ENCODE data around the gene CCDC74B. TPM values are rescaled to one million over a fixed set of nuclear protein-coding genes. Genes with fewer than 3 reads are reported as not detected.
"Not testable (repeated sequence)": the region's sequence is repeated elsewhere in the genome, so short reads cannot be mapped to it uniquely, and the experiment has no call there.

The CCDC74B gene
- polyA plus RNA-seq, 3 donors: not detected

DNA sequence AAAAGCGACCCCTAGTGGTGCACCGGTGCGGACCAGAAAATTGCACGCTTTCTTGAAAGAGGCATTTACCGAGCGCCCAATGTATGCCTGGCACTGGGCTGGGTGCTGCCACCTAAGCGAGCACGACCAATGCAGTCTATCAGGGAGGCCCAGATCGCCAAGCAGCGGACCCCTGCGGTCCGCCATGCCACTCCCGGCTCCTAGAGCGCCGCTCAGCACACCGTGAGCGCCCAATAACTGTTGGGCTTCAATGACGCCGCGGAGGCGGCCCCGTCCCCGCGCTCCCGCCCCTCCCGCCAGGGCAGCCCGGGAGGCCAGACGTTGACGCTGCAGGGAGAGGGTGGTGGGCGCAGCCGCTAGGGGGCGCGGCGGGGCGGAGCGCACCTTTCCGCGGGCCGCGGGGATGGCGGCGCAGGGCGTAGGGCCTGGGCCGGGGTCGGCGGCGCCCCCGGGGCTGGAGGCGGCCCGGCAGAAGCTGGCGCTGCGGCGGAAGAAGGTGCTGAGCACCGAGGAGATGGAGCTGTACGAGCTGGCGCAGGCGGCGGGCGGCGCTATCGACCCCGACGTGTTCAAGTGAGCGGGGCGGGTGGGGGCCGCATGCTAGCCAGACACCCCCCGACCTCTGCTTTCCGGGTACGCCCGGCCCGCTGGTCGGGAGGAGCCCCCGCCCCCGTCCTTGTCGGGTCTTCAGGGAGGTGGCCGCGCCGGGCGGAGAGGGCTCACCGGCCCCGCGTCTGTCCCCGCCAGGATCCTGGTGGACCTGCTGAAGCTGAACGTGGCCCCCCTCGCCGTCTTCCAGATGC, 37.2 kb upstream of the CCDC74B start, which contains the start of gene MZT2B:
TSS of gene MZT2B (plus strand) at position 383 of the 803 bp plus-strand sequence. CDS start at position 404, 21 bp downstream.
- peak within 1 kb of the TSS; percentile 59 to 92 for H3K27ac ChIP-seq (ENCODE audit: low read depth in 1 of 2, low read length in 2 of 2)
- Mint-ChIP-seq H3K4me1 (peaks cover 21% of the 10 kb centered on the region), H3K4me3 (peak within 1 kb of the TSS; percentile 83 to 92), H3K27ac (peak within 1 kb of the TSS; percentile 88 to 97 (median 92))
- H3K4me3 ChIP-seq (replicated peaks in 1 of 3; ENCODE audit: low read depth in 2 of 3, low read length in 3 of 3): peak within 1 kb of the TSS; percentile 67 to 90 (median 80)
- not testable (repeated sequence) for H3K36me3 Mint-ChIP-seq; H3K27me3 ChIP-seq (ENCODE audit: control insufficient read depth in 2 of 2, insufficient read depth in 2 of 2, low read length in 2 of 2); H3K27me3 Mint-ChIP-seq (ENCODE audit: low read depth in 3 of 3); H3K36me3 ChIP-seq (replicated peaks in 1 of 2; ENCODE audit: control insufficient read depth in 1 of 2, insufficient read depth in 2 of 2, low read length in 2 of 2); H3K9me3 Mint-ChIP-seq; H4K20me1 ChIP-seq (ENCODE audit: insufficient read depth, low read length); H3K9me3 ChIP-seq (replicated peaks in 1 of 2; ENCODE audit: control insufficient read depth in 1 of 2, insufficient read depth in 1 of 2, low read length in 2 of 2)
- WGBS (ENCODE audit: insufficient coverage): under 1% methylated on average over 63 of the region's 86 CpGs
- TF ChIP-seq, protein P1, sequence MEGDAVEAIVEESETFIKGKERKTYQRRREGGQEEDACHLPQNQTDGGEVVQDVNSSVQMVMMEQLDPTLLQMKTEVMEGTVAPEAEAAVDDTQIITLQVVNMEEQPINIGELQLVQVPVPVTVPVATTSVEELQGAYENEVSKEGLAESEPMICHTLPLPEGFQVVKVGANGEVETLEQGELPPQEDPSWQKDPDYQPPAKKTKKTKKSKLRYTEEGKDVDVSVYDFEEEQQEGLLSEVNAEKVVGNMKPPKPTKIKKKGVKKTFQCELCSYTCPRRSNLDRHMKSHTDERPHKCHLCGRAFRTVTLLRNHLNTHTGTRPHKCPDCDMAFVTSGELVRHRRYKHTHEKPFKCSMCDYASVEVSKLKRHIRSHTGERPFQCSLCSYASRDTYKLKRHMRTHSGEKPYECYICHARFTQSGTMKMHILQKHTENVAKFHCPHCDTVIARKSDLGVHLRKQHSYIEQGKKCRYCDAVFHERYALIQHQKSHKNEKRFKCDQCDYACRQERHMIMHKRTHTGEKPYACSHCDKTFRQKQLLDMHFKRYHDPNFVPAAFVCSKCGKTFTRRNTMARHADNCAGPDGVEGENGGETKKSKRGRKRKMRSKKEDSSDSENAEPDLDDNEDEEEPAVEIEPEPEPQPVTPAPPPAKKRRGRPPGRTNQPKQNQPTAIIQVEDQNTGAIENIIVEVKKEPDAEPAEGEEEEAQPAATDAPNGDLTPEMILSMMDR (IDR thresholded peaks at IDR 0.05): peak; percentile 96
- intact Hi-C loops (cut with micrococcal nuclease): loop anchor here in 1 of 2 donors (2.0 to 10.0 kb wide), 2 partner anchors 163 to 307 kb away; no protein-coding TSS in a partner anchor
- peaks cover 70% of the 10 kb centered on the region for H3K79me2 ChIP-seq (ENCODE audit: insufficient read depth, low read length)
- DNase-seq: peak; percentile 76 to 82 (median 79)
- peak within 1 kb of the TSS; percentile 99 for H2AFZ ChIP-seq (ENCODE audit: insufficient read depth, low read depth, low read length, poor library complexity, severe bottlenecking)
- H3K9ac ChIP-seq (ENCODE audit: insufficient read depth, low read length, poor library complexity, severe bottlenecking): peak within 1 kb of the TSS; percentile 79
- H3K4me2 ChIP-seq (replicated peaks; ENCODE audit: extremely low read depth, low read length, poor library complexity, severe bottlenecking): peak within 1 kb of the TSS; percentile 85
- peaks cover 17 to 25% of the 10 kb centered on the region in 2 donors for H3K4me1 ChIP-seq (ENCODE audit: control insufficient read depth in 1 of 2, insufficient read depth in 2 of 2, low read length in 2 of 2)

DNA sequence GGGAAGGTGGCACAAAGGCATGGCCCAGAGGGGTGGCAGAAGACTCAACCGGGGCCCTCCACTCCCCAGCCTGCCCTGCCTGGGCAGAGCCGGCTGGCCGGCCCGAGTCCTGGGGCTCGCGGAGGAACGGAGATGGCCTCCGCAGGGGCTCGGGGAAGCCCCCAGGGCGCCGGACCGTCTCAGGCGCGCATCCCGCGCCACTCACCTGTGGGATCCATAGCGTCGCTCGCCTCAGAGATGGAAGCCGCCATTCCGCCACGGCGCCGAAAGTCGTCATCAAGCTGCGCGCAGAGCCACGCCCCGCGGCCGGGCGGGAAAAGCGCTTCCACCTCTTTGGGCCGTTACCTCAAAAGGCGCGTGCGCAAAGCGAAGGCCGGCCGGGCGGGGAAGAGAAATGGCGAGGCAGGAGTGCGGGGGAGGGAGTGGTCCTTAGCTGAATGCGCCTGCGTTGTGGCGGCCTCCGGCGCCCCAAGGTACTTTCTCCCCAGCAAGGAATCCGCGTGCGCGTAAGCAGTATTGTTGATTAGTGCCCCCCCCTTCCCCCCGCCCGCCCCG, 36.5 kb upstream of the CCDC74B start, which contains the start of gene SMPD4:
TSS of gene SMPD4 (minus strand) at position 278 of the 555 bp plus-strand sequence. CDS start 5,010 bp downstream, outside the sequence.
- Histone ChIP-seq H4K20me1 (ENCODE audit: insufficient read depth, low read length) (no peaks in the 10 kb centered on the region), H3K9ac (ENCODE audit: insufficient read depth, low read length, poor library complexity, severe bottlenecking) (peak within 1 kb of the TSS; percentile 79), H2AFZ (ENCODE audit: insufficient read depth, low read depth, low read length, poor library complexity, severe bottlenecking) (peak within 1 kb of the TSS; percentile 99), H3K9me3 (replicated peaks in 1 of 2; ENCODE audit: control insufficient read depth in 1 of 2, insufficient read depth in 1 of 2, low read length in 2 of 2) (no peaks in the 10 kb centered on the region), H3K79me2 (ENCODE audit: insufficient read depth, low read length) (peaks cover 76% of the 10 kb centered on the region), H3K4me1 (ENCODE audit: control insufficient read depth in 1 of 2, insufficient read depth in 2 of 2, low read length in 2 of 2) (peaks cover 17 to 25% of the 10 kb centered on the region in 2 donors), H3K36me3 (replicated peaks in 1 of 2; ENCODE audit: control insufficient read depth in 1 of 2, insufficient read depth in 2 of 2, low read length in 2 of 2) (peaks cover 0 to under 1% of the 10 kb centered on the region in 2 donors), H3K4me3 (replicated peaks in 1 of 3; ENCODE audit: low read depth in 2 of 3, low read length in 3 of 3) (peak within 1 kb of the TSS; percentile 67 to 90 (median 80)), H3K27me3 (ENCODE audit: control insufficient read depth in 2 of 2, insufficient read depth in 2 of 2, low read length in 2 of 2) (no peaks in the 10 kb centered on the region), H3K27ac (ENCODE audit: low read depth in 1 of 2, low read length in 2 of 2) (peak within 1 kb of the TSS; percentile 59 to 92), H3K4me2 (replicated peaks; ENCODE audit: extremely low read depth, low read length, poor library complexity, severe bottlenecking) (peak within 1 kb of the TSS; percentile 85)
- H3K4me3 Mint-ChIP-seq: peak within 1 kb of the TSS; percentile 83 to 92
- H3K4me1 Mint-ChIP-seq: peaks cover 19% of the 10 kb centered on the region
- H3K27me3 Mint-ChIP-seq (ENCODE audit: low read depth in 3 of 3): no peaks in the 10 kb centered on the region
- peak within 1 kb of the TSS; percentile 88 to 97 (median 92) for H3K27ac Mint-ChIP-seq
- peak; percentile 90 to 93 (median 93) for DNase-seq
- TF ChIP-seq, protein P1 (IDR thresholded peaks at IDR 0.05): no peak
- H3K9me3 Mint-ChIP-seq: no peaks in the 10 kb centered on the region
- peaks cover under 1 to 4% of the 10 kb centered on the region in 2 donors for H3K36me3 Mint-ChIP-seq
- under 1% methylated on average over 42 of the region's 55 CpGs for WGBS (ENCODE audit: insufficient coverage)
- intact Hi-C loops (cut with micrococcal nuclease): loop anchor here in 1 of 2 donors (2.0 to 10.0 kb wide), 2 partner anchors 163 to 307 kb away; no protein-coding TSS in a partner anchor
